NAMALWA (cell line): Measurements from ENCODE around the gene RAB10.
A peak's percentile ranks its signal among the peaks of the same experiment; 100 is the strongest.
"Not testable (repeated sequence)": the region's sequence is repeated elsewhere in the genome, so short reads cannot be mapped to it uniquely, and the experiment has no call there.

Source experiments
- DNase-seq: peaks from one replicate; pipeline ENCODE4 v3.0.0-alpha.2; 2015; ENCODE audit warnings: low spot score

RAB10 gene

DNA sequence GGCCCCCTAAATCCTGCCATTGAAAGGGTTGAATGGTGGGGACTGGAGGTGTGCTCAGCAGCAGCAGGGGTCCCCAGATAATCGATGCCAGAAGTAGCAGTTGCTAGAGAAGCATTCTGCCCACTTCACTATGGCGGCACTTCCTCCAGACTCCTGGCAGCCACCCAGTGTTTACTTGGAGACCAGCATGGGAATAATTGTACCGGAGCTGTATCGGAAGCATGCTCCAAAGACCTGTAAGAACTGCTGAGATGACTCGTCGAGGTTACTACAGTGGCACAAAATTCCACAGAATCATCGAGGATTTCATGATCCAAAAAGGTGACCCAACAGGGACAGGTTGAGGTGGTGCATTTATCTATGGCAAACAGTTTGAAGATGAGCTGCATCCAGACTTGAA, 128.0 kb downstream of the RAB10 start:
- no peak for DNase-seq

DNA sequence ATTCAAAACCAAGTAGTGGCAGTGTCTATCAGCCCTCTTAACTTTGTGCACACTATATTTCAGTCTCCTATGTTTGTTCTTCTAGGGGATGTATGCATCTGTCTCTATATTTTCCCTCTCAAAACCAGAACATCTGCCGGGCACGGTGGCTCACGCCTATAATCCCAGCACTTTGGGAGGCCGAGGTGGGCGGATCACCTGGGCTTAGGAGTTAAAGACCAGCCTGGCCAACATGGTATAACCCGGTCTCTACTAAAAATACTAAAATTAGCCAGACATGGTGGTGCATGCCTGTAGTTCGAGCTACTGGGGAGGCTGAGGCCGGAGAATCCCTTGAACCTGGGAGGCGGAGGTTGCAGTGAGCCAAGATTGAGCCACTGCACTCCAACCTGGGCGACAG, 129.1 kb downstream of the RAB10 start:
- DNase-seq = no peak

DNA sequence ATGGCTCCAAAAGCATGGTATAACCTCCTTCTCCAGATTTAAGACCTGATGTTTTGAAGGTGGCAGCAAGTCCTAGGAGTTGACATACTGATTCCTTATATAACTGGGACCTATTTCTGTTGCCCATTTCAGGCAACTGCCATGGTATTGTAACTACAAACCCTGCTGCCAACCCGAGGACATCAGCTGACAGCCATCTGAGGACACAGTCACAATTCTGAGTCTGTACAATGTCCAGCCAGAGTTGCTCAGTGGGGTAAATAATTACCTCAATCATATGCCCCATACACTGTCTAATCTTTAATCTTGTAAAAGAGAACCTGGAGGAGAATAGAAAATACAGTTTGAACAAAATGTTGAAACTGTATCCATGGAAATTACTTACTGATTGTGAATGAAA, 130.3 kb downstream of the RAB10 start:
- DNase-seq = no peak

DNA sequence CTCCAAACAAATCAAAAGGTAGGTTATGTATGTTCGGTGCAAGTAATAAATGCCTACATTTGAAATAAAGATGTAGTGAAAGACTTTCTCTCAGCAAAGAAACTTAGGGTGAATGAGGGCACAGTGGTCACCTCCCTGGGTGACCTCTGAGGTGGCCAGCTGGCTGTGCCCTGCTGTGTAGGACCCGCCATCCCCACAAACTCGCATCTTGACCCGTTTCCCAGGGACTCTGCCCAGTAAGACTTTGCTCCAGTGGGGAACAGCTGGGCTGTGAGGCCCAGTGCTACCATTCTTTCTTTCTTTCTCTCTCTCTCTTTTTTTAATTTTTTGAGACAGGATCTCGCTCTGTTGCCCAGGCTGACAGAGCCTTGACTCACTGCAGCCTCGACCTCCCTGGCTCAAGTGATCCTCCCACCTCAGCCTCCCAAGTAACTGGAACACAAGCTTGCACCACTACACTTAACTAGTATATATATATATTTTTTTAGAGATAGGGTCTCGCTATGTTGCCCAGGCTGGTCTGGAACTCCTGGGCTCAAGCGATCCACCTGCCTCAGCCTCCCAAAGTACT, 130.8 kb downstream of the RAB10 start:
- DNase-seq = no peak

DNA sequence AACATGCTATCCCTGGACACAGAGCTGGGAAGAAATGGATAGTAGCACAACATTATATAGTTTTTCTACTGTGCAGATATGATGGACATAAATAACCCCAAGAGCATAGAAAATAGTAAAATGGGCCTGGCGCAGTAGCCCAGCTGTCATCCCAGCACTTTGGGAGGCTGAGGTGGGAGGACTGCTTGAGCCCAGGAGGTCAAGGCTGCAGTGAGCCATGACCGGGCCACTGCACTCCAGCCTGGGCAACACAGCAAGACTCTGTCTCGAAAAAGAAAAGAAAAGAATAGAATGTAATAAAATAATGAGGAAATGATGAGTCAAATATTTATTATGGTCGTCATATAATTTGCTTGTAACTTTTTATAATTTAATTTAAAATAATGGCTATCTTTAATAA, 131.5 kb downstream of the RAB10 start:
- no peak for DNase-seq

DNA sequence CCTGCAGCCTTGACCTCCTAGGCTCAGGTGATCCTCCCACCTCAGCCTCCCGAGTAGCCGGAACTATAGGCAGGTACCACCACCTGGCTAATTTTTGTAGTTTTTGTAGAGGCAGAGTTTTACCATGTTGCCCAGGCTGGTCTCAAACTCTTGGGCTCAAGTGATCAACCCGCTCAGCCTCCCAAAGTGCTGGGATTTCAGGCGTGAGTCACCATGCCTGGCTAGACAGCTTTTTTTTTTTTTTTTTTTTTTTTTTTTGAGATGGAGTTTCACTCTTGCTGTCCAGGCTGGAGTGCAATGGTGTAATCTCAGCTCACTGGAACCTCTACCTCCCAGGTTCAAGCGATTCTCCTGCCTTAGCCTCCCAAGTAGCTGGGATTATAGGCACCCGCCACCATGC, 132.7 kb downstream of the RAB10 start:
- DNase-seq = not testable (repeated sequence)

DNA sequence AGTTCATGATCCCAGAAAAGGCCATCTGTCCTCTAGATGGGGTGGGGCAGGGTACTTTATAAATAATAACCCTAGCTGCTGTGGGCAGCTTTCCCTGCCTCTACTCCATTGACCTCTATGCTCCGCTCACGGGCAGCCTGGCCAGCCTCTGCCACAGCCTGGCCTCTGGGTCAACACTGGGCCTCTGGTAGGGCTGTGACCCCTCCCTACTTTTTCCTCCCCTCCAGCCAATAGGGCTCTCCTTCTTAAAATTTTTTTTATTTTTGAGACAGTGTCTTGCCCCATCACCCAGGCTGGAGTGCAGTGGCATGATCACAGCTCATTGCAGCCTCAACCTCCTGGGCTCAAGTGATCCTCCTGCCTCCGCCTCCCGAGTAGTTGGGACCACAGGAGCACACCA, 134.9 kb downstream of the RAB10 start:
- no peak for DNase-seq

DNA sequence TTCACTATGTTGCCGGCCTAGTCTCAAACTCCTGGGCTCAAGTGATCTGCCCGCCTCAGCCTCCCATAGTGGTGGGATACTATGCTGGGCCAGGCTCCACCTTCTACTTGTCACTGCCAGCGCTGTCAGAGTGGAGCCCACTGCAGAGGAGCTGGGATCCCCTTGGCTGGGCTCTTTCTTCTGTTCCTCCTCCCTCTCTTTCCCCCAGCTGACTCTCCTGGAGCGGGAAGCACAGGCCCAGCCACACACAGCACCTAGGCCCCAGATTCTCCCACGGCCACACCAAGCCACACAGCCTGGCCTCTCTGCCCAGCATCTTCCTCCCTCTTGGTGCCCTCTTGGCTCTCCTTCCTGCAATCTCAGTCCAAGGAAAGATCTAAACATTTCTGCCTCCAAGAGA, 135.3 kb downstream of the RAB10 start:
- DNase-seq = no peak

DNA sequence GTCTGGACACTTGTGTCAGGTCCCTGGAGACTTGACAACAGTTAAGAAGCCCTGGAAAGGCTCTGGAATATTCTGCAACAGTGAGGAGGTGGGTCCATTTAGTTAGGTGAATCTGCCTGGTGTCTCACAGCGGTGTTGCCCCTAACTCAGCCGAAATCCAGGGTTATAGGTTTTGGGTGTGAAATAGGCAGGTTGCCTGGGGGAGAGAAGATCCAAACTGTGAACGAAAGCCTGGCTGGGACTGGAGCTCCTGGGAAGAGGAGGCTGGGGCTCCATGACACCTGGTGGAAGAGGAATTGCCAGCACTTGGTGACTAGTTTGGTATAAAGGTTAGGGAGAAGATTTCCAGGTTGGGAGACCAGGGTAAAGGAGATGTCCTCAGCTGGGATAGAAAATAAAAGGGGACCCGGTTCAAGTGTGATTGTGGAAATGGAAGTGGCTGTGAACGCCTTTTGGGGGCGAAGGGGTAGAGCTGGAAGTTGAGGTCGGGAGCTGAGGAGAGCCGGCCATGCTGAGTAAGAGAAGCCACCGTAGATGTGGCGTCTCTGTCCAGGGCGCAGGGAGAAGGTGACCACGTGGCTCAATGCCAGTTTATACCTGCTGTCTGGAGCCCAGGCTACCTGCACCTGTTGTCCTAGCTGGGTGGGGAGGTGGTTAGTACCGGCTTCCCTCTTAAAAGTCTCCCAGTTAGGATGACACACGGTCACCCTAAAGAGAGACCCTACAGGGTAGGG, 136.0 kb downstream of the RAB10 start:
- DNase-seq = no peak

DNA sequence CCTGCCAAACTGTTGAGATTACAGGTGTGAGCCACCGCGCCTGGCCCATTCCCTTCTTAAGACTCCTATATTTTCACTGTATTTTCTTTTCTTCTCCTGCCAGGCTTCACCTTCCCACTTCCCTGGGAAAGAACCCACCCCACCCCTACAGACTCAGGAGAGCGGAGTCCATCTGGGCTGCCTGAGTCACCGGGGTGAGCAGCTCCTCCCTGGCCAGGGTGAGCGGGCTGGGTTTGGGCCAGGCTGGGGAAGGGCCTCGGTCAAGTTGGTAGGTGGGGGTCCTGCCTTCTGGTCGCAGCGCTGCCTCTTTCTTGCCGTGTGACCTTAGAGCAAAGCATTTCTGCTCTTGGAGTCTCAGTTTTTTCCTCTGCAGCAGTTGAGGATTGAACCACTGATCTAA, 136.9 kb downstream of the RAB10 start:
- DNase-seq = no peak

DNA sequence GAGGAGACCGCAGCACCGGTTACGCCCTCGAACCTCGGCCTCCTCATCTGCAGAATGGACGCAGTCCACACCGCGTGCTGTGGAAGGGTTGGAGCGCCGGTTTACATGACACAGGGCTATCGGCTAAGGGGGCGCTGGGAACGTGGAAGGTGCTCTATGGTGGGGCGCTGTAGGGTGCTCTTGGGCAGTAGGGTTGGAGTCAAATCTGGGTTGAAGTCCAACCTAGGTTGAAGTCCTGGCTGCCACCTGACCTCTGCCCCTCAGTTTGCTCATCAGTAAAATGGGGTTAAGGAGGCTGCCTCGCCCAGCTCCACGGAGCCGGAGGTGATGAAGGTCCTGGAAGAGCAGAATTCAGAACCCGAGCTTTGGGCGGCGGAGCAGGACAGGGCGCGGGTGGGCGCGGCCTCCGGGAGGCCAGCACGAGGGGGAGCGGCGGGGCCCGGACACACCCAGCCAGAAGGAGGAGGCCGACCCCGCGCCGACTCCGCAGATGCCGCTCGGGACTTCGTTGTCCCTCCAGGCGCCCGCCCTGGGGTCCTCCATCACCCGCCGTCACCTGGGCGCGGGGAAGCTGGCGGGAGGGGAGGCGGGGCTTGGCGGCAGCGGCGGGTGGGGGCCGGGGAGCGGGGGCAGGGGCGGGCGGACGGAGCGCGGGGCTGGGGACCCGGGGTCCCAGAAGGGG, 138.4 kb downstream of the RAB10 start:
- no peak for DNase-seq

DNA sequence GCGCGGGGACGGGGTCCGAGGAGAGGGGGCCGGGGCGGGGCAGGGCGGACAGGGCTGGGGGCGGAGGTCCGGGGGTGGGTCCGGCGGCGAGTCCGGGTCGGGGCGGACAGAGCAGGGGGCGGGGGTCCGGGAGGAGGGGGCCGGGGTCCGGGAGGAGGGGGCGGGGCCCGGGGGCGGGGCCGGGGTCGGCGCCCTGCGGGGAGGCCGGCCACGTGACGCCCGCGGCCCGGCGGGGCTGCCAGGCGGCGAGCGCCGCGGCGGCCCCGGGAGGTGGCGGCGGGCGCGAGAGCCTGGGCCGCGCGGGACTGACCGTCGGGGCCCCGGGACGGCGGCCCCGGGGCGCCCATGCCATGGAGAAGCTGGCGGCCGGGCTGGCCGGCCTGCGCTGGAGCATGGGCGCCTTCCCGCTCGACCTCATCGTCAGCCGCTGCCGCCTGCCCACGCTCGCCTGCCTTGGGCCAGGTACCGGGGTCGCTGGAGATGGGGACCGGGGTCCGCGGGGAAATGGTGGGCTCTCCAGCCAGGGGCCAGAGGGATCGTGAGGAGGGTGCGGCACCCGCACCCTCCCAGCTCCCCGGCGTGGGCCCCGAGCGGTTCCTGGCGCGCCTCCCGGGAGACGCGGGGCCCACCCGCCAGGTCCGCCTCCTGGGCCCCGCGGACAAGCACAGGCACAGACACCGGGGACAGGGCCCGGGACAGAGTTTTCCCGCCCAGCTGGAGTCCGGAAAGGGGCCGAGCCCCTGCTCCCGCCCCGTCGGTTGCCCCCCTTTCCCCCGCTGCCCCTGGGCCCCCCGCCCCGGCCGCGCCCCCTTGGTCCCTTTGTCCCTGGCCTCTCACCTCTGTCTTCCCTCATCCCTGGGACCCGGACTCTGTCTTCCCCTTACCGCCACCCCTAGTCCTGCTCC, 139.2 kb downstream of the RAB10 start, which contains the start of gene GAREM2:
Gene GAREM2 (plus strand): TSS at position 218 of the 905 bp plus-strand sequence. CDS start 133 bp downstream, at position 351.
- DNase-seq = no peak

DNA sequence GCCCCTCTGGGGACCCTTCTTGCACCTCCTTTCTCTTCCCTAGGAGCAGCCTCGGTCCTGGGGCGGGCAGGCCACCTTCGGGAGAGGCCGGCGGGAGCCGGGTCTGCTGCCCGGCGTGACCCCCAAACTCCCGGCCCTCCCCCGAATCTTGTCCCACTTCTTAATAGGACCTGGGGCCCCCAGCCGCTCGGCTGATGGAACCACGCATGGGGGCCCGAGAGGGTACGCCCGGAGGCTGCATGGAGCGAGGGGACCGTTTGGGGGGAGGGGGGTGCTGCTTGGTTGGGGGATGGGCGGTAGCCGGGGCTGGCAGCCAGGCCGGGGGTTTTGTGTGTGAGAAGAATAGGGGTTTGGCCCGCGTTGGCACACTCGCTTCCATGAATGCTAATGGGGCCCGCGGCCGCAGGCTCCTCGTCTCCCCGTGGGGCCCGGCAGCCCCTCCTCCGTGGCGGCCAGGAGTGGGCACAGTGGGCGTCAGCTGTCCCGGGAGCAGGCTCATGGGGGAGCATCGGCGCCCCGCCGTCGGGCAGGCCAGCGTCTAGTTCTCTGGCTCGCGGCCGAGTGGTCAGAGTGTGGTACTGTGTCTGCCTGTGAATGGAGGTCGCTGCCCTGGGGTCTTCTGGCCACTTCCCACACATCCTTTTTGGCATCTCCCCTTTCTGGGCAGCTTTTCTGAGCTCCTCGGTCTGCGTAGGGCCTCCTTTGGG, 140.0 kb downstream of the RAB10 start:
- DNase-seq = no peak

DNA sequence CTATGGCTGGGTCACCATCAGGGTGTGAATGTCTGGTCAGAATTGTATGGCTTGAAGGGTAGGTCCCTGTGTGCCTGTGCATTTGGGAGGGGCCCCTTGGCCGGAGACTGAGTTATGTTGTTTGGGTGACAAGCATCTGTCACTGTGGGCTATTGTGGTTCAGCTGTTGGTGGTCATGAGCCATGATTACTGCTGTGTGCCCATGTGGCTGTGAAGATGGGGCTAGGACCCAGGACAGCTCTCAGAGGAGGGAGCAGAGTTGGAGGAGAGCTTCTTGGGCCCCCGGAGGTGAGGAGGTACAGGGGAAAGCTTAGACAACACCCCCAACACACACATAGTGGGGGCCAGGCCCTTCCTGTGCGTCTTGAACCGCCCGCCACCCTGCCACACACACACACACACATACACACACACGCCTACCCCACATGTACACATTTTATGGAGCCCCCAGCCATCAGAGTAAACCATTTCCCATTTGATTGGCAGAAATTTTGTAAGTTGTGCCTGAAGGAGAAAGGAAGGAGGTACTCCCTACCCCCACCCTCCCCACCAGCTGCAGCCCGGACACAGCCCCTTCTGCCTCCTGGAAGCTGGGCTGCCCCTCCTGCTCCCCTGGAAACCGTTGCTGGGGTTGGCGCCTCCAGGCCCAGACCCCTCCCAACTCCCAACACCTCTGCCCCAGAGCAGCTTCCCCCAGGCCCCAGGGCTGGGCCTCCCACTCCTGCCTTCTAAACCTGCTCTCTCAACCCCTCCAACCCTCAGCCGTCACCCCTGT, 141.0 kb downstream of the RAB10 start:
- DNase-seq = no peak

DNA sequence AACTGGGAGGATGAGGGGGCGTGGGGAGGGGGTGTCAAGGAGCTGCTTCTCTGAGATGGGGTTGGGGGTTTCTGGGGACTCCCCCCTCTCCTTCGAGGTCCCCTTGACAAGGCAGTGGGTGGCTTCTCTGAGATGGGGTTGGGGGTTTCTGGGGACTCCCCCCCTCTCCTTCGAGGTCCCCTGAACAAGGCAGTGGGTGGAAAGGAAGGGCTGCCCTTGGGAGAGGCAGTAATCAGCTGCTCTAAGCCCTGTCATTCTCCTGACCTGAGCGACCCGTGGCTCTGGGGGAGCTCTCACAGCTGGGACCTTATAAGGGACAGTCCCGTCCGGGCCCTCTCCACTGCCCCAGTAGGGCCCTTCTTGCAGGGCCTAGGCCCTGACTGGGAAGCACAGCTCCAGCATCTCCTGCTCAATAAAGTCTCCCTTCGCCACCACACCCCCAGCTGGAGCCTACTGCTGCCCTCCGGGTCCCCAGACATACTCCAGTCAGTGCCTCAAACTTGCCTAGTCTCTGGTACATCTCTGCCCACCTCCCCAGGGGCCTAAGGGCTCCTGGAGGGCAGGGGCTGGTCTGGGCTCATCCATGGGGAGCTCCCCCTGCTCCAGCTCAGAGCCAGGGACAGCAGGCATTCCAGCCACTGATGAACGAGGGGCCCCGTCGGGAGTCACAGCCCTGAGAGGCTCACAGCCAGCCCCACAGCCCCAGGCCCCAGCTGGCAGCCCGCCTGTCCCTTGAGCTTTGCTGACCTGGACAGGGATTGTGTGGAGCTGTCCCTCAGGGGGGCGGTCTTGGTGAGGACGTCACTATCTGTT, 141.8 kb downstream of the RAB10 start:
- no peak for DNase-seq

DNA sequence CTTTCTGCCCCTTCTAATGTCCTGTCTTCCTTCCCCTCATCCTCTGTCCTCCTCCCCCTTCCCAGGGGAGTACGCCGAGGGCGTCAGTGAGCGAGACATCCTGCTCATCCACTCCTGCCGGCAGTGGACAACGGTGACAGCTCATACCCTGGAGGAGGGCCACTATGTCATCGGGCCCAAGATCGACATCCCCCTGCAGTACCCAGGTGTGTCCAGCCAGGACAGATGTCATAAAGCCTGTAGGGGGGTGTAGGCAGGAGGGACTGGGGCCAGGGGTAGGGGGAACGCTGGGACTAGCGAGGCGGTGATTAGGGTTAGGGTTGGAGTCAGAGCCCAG, 142.4 kb downstream of the RAB10 start:
- no peak for DNase-seq

DNA sequence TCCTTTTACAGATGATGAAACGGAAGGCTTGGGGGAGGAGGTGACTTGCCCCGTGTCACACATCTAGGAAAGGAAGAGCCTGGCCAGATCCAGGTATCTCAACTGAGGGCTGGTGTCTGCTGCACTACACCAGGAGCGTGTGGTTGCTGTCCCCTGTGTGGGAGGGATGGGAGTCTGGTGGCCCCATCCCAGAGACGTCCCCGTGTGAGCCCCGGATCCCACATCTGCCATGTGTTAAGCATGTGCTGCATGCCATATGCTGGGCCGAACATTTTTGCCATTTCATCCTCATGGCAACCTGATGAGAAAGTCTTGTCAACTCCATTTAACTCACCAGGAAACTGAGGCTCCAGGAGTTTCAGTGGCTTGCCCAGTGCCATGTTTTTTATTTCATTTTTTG, 143.2 kb downstream of the RAB10 start:
- no peak for DNase-seq

DNA sequence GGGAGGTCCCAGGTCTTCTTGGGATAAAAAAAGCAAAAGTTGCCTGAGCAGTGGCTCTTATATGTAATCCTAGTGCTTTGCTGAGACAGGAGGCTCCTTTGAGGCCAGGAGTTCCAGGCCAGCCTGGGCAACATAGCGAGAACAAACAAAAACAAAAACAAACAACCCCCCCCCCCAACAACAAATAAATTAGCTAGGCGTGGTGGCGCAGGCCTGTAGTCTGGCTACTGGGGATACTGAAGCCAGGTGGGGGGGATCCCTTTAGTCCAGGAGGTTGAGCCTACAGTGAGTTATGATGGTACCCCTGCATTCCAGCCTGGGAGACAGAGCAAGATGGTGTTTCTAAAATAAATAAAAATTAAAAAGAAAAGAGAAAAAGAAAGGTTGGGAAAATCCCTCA, 144.4 kb downstream of the RAB10 start:
- no peak for DNase-seq

DNA sequence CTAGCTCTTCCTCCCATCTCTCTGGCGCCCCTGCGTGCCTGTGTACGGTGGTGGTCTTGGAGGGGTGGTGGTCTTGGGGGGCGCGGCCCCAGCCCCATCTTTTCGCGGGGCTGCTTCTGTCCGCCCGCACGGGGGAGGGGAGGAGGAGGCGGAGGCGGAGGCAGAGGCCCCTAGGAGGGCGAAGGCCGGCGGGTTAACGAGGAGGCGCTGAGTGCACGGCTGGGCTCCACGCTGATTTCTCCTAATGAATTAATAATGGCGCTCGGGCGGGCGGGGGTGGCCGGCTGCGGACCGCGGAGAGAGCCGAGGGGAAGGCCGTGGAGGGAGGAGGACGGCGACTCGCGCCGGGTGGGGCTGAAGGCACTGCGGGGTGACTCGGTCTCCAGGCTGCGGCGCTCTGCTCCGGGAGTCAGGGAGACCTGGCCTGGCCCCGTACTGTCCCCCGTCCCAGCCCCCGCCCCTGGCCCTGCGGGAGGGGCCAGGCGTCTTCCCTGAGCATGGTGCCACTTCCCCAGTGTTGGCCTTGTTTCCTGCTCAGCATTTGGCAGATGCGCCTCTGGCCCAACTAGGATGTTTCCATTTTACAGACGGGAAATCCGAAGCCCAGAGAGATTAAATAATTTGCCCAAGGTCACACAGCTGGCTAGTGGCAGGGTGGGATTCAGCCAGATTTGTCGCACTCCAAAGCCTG, 145.0 kb downstream of the RAB10 start:
- DNase-seq = peak; percentile 31
